Loucy (cell line): ENCODE data around the gene SCN10A.

ENCODE experiments used
- CTCF ChIP-seq: fragments of 200-600 bp; sonication (generic); conservative IDR thresholded peaks from 2 replicates; pipeline ENCODE4 v1.5.1; 2014; ENCODE audit warnings: mild to moderate bottlenecking, antibody characterized with exemption, low read length
- EZH2phosphoT487 ChIP-seq: fragments of 200-600 bp; IDR thresholded peaks from 2 replicates; pipeline ENCODE4 v1.6.1; 2018; ENCODE audit warnings: antibody characterized with exemption, mild to moderate bottlenecking, moderate library complexity, borderline replicate concordance

DNA sequence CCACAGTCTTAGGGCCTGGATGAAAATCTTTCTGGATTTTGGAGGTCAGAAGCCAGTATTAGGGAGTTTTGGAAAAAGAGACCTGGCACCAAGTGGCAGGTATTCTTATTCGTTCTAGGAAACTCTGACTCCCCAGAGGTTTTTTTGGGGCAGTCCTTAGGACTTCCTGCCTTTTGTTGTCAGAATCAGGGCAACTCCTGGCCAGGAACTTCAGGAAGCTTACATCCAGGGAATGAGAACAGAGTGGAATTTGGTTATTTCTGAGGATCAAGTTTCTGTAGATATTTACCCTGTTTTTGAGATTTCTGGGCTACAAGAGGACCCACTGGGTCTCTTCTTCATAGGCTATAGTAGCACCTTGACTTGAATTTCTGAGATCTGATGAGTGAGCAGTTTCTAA is 15.5 kb downstream of the SCN10A start:
- TF ChIP-seq CTCF (no peak), EZH2phosphoT487 (no peak)
